GM18520 (cell line): ENCODE data around the gene KCNK10.
A peak's percentile ranks its signal among the peaks of the same experiment; 100 is the strongest.

Experiments used
- ATAC-seq: cut with Tn5 transposase; IDR thresholded peaks from one replicate; pipeline ENCODE4 v1.9.1; 2021; ENCODE audit not compliant: unreplicated experiment

KCNK10 gene, protein sequence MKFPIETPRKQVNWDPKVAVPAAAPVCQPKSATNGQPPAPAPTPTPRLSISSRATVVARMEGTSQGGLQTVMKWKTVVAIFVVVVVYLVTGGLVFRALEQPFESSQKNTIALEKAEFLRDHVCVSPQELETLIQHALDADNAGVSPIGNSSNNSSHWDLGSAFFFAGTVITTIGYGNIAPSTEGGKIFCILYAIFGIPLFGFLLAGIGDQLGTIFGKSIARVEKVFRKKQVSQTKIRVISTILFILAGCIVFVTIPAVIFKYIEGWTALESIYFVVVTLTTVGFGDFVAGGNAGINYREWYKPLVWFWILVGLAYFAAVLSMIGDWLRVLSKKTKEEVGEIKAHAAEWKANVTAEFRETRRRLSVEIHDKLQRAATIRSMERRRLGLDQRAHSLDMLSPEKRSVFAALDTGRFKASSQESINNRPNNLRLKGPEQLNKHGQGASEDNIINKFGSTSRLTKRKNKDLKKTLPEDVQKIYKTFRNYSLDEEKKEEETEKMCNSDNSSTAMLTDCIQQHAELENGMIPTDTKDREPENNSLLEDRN

DNA sequence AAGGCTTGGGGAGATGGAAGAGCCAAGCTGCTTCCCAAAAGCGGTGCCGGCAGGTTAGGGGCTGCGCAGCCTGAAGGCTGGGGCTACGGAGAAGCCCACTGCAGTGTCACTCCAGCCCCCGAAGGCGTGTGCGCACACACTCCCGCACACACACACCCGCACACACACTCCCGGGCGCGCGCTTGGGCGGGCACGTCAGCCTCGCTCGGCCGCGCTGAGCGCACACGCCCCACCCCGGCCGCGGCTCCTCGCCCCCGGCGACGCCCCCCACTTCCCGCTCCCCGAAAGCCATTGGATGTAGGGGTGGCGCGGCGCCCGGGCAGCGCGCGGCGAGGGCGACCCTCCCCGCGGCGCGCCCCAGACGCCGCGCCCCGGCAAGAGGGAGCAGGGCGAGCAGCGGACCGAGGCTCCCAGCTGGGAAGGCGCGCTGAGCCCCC, at the start of gene KCNK10:
TSS of gene KCNK10 (minus strand) at position 184 of the 437 bp plus-strand sequence. CDS start 471 bp downstream, outside the sequence.
- no peak for ATAC-seq

DNA sequence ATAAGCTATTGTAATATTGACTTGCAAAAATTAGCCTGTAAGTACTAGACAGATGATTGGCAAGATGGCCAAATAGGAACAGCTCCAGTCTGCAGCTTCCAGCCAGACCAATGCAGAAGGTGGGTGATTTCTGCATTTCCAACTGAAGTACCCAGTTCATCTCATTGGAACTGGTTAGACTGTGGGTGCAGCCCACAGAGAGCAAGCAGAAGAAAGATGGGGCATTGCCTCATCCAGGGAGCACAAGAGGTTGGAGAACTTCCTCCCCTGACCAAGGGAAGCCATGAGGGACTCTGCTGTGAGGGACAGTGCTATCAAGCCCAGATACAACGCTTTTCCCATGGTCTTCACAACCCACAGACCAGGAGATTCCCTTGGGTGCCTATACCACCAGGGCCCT, 46.4 kb upstream of the KCNK10 start:
- ATAC-seq = no peak

DNA sequence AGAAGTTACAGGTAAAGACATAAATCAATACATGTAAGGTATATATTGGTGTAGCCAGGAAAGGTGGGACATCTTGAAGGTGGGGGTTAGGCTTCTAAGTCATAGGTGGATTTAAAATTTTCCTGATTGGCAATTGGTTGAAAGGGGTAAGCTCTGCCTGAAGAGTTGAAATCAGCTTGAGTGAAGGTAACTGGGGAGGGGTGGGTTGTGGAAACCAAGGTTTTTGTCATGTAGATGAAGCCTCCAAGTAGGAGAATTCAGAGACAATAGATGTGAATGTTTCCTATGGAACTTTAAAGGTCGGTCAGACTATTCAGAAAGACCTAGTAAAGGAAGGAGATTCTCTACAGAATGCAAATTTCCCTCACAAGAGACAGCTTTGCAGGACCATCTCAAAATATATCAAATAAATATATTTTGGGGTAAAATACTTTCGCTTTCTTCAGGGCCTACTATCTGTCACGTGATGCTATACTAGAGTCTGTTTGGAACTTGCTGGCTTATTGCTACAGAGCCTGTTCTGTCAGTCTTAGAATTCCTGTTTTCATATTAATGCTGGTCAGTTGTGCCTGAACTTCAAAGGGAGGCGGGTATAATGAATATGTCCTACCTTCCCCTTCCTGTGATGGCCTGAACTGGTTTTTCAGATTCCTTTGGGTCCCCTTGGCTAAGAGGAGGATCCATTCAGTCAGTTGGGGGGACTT, 41.8 kb upstream of the KCNK10 start:
- no peak for ATAC-seq

DNA sequence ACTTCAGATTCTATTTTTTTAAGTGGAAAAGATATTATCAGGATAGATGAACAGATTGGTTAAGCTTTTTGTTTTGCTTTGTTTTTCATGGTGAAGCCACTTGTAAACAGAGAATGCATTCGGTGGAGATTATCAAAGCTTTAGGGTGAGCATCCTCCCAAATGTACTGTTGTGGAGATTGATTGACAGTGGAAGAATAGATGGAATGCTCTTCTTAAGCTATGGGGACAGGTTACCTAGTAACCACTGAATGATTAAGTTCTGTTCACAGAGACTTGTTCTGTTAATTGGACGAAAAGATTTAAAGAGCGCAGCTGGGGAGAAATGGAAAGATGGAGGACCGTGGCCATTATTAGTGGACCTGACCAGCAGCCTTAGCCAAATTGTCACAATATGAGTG, 40.6 kb upstream of the KCNK10 start:
- no peak for ATAC-seq

DNA sequence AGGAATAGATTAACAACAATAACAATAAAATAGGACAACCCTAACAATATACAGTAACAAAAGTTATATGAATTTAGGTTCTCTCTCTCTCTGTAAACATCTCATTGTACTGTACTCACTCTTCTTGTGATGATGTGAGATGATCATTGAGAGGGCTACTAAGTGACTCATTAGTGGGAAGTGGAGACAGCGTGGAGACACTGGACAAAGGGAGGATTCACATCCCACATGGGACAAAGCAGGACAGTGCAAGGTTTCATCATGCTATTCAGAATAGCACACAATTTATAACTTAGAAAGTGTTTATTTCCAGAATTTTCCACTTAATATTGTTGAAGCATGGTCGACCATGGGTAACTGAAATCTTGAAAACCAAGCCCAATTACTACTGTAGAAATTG, 36.4 kb upstream of the KCNK10 start:
- no peak for ATAC-seq

DNA sequence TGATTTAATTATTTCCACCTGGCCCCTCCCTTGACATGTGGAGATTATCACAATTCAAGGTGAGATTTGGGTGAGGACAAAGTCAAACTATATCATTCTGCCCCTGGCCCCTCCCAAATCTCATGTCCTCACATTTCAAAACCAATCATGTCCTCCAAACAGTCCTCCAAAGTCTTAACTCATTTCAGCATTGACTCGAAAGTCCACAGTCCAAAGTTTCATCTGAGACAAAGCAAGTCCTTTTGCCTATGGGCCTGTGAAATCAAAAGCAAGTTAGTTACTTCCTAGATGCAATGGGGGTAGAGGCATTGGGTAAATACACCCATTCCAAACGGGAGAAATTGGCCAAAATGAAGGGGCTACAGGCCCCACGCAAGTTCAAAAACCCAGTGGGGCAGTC, 31.3 kb upstream of the KCNK10 start:
- ATAC-seq = no peak

DNA sequence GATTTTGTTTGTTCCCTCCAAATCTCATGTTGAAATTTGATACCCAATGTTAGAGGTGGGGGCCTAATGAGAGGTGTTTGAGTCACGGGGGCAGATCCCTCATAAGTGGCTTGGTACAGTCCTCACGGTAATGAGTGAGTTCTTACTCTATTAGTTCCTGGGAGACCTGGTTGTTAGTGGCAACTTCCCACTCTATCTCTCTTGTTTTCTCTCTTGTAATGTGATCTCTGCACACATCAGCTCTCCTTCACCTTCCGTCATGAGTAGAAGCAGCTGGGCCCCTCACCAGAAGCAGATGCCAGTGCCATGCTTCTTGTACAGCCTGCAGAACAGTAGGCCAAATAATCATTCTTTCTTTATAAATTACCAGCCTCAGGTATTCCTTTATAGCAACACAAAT, 29.6 kb upstream of the KCNK10 start:
- no peak for ATAC-seq

DNA sequence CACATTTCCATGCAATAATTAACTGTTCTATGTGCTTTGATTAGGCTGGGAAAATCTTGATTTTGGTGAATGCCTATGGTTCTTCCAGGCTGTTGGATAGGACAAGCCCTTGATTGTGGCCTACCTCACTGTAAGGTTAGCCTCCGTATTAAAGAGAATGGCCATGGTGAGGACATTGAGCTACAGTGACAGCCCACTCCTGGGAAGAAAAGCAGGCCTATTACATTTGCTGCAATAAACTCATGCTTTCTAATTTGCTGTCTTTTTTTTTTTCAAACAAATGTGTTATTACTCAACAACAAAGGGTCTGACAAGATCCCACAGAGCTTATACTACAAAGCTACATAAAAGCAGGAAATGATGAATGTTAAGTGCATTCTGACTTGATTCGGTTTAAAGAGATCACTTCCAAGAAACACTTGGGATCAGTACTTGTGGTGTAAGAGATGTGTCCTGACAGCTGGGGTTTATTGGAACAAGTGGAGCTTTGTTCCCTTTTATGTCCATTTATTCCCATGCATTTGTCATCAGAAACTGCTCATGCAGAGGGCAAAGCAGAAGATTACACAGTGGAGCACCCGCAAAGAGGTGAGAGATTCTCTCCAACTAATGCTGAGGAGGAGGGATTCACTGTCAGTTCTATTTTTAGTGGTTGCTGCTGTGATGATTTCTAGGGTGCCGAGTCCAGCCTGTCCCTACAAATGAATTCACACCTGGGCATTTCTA, 29.1 kb upstream of the KCNK10 start:
- ATAC-seq = no peak

DNA sequence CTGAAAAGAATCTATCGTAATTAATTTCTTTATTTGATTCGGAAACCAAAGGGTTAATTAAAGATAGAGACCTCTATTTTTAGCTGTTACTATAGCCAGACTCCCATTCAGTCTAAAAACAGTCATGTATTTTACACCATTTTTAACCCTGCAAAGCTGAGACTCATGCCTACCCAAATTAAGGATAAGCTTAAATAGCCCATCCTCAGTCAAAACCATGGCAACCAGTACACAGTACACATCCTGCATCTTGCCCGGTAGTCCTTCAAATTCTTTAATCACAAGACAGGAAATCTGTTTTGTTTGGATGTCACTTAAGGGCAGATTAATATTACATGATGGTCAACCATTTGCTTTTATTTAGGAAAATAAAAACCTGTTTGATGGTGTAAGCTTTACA, 25.5 kb upstream of the KCNK10 start:
- ATAC-seq = no peak

DNA sequence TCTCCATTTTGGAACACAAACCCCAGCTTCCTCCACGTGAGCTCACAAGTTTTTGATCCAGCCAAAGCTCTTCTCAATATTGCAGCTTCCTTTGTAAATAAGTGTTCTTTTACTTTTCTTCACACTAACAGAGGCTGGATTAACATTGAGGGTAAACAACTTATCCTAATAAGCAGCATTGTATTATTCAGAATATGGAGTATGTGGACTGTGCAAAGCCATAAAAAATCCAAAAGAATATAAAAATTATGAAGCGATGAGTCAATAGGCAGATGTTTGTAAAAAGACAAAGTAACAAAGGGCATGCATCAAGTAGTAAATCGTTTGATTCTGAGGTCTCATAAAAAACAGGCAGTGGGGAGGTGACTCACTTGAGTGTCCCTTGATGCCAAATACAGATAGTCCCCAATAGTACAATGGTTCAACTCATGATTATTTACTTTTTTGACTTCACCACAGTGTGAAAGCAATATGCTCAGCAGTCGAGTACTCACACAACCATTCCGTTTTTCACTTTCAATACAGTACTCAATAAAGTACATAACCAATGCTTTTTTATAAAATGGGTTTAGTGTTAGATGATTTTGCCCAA, 23.1 kb upstream of the KCNK10 start:
- ATAC-seq = no peak

DNA sequence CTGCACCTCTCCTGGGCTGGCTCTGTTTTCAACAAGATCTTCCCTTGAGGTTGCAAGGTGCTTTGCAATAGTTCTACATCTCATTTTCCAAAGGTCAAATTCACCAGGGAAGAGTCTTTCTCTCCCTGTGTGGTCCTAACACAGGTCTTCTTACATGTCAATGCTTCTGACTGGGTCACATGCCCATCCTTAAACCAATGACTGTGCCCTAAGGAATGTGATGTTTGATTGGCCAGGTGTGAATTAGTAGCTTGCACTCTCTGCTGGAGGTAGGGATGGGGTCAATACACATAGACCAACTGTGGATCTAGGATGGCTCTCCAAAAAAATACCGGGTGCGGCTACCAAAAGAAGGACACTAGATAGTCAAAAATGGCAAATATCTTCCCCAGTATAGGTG, 19.9 kb upstream of the KCNK10 start:
- ATAC-seq = no peak

DNA sequence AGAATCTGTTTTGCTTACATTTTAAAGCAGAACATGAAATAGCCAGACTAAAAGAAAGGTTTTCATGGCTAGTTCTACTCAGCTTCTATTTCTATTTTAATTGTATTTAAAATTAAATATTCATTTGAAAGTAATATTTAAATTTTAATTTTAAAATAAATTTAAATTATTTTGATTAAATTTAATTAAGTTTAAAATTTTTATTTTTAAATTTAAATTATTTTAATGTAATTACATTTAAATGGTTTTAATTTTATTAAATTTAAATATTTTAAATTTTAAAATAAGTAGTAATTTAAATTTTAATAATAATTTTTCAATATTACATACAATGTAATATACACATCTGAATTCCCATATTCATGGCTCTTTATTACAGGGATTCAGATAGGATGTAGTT, 17.3 kb upstream of the KCNK10 start:
- ATAC-seq = no peak

DNA sequence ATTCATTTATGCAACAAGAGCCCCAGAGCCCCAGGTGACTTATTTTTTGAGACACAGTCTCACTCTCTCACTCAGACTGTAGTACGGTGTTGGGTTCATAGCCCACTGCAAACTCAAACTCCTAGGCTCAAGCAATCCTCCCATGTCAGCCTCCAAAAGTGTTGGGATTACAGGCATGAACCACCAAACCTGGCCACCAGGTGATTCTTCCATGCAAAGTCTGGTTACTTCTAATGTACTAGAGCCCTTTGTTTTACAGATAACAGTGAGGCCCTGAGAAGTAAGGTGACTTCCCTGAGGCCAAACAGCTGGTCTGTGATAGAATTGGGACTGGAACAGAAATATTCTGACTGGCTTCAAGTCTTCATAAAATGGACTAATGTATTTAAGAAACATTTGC, 10.0 kb upstream of the KCNK10 start:
- no peak for ATAC-seq

DNA sequence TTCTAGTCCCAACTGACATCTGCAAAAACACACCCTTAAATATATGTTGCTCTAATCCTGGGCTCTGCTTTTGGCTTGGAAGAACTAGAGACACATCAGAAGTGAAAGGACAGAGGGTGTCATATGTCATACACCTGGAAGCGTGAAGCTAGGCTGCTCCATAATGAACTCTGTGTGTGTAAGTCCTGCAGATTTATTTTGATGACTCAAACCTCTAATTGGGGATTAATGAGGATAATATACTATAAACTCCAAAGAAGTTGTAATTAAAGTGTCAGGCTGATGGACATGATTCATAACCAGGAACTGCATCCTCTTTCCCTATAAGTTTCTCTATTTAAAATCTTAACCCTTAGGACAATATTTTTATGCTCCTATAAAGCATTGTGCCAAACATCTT, 4.4 kb upstream of the KCNK10 start:
- no peak for ATAC-seq

DNA sequence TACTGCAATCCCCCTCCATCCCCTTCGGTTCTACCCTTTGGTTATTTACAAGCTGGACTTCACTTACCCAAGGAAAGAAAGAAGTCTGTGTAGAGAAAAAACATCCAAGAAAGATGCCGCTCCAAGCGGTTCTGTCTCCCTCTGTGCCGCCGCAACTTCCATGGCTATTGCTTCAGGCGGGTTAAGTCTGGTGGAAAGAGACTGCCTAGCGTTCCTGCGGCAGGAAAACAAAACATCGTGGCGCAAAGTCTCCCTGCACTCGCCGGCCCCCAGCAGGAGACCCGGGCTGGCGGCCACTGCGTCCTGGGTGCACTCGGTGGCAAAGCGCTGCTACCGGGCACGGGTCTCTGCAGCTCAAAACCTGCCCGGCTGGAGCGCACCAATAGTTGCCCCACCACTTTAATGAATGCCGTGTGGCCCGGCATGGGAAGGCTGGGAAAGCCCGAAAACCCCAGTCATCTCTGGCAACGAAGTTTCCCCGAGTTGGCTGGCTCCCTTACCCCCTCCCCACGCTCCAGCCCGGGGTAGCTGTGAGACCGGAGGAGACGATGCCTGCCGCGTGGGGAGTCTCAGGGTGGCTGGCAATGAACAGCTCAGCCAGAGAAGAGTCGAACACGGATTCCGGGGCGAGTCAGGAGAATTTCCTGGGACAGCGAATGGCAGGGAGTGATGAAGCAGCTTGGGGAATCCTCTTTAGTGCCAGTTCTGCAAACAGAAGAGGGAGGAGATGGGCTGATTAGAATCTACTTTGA, 3.5 kb upstream of the KCNK10 start:
- no peak for ATAC-seq

DNA sequence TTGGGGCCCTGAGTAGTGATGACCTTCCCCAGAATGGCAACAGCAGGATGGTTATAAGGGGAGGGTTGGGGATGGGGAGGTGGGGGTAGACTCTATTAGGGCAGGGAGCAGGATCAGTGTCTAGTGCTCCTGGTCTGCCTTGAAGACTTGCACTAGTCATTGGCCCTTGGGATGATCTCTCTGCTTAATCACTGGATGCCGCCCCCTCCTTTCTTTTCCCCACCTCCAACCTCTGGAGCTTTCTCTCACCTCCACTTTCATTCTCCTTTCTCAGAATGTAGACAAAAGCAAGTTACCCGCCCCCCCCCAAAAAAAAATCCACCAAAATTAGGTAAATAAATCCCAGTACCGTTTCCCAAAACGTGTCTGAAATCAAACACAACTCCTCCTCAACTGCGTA, 2.8 kb upstream of the KCNK10 start:
- no peak for ATAC-seq

DNA sequence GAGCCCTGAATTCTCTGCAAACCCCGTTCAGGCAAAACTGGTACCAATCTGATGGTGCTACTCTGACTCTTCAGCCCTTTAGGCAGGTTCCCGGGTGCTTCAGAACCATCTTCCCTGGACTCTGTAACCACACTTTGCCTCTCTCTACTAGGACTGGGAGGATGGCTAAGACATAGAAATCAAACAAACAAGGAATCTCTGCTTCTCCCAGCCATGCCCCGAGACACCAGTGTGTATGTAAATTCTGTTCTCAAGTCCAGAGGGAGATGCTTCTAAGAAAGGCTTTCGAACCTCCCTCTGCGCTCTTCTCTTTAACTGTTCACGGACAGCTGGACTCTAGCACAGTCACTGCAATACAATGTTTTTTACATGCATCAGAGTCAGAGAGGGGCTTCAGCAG, 1.9 kb upstream of the KCNK10 start:
- ATAC-seq = no peak

DNA sequence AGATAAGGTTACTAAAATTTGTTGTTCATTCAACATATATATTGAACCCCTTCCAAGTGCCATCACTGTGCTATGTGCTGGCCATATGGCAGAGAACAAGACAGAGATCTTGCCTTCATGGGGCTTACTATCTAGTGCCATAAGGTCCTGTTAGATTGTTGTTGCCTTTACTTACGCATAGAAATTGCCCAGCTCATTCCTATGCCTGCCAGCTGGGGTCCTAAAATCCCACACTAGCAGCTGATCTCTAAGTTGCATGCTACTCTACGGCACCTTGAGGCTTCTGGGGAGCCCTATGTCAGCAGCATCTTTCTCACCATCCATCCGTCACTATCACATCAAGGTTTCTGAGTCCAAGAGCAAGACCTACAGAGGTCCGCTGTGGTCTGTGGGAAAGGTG, 1.4 kb upstream of the KCNK10 start:
- ATAC-seq = no peak

DNA sequence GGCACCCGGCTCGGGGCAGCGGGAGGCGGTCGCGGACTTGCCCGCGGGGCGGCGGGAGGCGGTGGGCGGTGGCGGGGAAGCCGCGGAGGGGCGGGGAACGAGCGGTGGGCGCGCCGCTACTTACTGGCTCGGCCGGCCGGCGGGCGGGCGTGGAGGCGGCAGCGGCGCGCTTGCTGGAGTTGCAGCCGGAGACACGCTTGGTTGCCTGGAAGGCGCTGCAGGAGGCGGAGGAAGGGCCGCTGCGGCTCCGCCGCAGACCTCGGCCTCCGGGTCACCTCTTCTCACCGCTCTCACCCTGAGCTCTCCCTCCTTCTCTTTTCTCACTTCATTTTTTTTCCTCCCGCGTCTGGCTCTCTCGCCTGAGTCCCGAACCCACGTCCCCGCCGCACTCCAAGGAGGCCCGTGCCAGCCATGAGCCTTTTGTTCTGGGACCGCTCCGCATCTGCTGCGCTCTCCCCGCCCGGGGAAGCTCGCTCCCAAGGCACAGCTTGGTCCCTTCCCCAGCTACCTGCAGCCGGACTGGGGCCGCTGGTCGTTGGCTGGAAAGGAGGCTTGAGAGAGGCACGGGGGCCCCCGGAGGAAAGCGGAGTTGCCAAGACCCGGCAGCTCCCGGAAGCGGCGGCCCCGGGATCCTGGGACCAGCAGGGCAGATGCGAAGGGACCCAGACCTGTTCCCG, 592 bp upstream of the KCNK10 start:
- peak; percentile 67 for ATAC-seq

DNA sequence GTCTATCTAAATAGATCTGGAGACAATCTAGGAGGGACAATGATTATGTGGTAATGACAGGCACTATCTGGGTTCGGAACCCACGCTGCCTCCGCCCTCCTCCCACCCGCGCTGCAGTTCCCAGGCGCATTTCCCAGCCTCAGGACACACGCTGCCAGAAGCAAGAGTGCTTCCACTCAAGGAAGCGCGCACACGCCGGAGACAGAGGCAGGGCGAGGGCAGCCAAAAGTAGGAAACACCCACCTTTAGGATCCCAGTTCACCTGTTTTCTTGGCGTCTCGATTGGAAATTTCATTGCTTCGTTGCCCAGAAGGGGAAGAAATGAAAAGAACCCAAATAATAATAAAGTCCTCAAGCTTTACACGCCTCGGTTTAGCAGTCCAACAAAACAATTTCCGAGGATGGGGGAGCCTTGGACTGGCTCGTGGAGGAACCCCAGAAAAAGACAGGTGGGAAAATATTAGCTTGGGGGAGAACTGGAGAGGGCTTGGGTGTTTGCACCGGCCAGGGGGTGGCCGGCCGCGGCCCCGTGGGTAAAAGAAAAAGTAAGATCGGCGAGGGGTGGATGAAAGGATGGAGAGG, 474 bp downstream of the KCNK10 start:
- no peak for ATAC-seq
